ENCODE measurements around the gene VSIG10L2.

DNA sequence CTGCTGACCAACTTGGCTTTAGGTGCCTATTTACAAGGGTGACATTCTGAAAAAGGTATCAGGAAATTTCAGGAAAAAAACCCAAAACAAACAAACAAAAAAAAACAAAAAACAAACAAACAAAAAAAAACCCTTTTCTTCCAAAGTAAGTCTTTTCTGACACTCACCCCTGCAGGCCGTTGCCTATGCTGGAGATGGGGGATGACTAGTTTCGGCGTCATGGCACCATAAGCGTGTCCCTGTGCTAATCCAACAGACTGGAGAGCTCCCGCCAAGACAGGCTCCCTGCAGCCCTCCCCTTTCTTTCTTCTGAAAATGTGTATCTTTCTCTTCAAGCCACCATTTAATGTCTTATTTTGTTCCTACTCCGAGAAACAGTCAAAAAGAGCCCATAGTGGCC is 13.7 kb downstream of the VSIG10L2 start:
- TF ChIP-seq, protein P1, sequence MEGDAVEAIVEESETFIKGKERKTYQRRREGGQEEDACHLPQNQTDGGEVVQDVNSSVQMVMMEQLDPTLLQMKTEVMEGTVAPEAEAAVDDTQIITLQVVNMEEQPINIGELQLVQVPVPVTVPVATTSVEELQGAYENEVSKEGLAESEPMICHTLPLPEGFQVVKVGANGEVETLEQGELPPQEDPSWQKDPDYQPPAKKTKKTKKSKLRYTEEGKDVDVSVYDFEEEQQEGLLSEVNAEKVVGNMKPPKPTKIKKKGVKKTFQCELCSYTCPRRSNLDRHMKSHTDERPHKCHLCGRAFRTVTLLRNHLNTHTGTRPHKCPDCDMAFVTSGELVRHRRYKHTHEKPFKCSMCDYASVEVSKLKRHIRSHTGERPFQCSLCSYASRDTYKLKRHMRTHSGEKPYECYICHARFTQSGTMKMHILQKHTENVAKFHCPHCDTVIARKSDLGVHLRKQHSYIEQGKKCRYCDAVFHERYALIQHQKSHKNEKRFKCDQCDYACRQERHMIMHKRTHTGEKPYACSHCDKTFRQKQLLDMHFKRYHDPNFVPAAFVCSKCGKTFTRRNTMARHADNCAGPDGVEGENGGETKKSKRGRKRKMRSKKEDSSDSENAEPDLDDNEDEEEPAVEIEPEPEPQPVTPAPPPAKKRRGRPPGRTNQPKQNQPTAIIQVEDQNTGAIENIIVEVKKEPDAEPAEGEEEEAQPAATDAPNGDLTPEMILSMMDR (IDR thresholded peaks at IDR 0.05; ENCODE audit: insufficient read depth, low read depth, low read length), result no peak
- no peak for TF ChIP-seq EZH2 (IDR thresholded peaks at IDR 0.05; ENCODE audit: insufficient read depth, low read length)

Data from astrocyte (in vitro differentiated cells and primary cell).